IPS-20b (cell line): ENCODE measurements around the gene ERLEC1.

Experiments
- H3K27ac ChIP-seq: one replicate; pipeline ENCODE4 v1.5.1; 2013; ENCODE audit warnings: low read length
- H3K27me3 ChIP-seq: 2 replicates; pipeline ENCODE4 v1.6.1; 2013; ENCODE audit warnings: mild to moderate bottlenecking, low read length, inconsistent platforms; ENCODE audit not compliant: insufficient read depth
- H3K36me3 ChIP-seq: 2 replicates; pipeline ENCODE4 v1.6.1; 2013; ENCODE audit warnings: low read depth, mild to moderate bottlenecking, inconsistent platforms, low read length, moderate library complexity; ENCODE audit not compliant: insufficient read depth
- H3K4me1 ChIP-seq: 2 replicates; pipeline ENCODE4 v1.6.1; 2013; ENCODE audit warnings: mild to moderate bottlenecking, control low read depth, inconsistent platforms, low read length, moderate library complexity; ENCODE audit not compliant: insufficient read depth
- H3K4me3 ChIP-seq: 2 replicates; pipeline ENCODE4 v1.5.1; 2013; ENCODE audit warnings: mild to moderate bottlenecking, low read length, inconsistent platforms
- H3K9ac ChIP-seq: 2 replicates; pipeline ENCODE4 v1.6.1; 2013; ENCODE audit warnings: low read depth, mild to moderate bottlenecking, inconsistent platforms, low read length, moderate library complexity
- H3K9me3 ChIP-seq: 2 replicates; pipeline ENCODE4 v1.6.1; 2013; ENCODE audit warnings: mild to moderate bottlenecking, low read depth, low read length, inconsistent platforms; ENCODE audit not compliant: insufficient read depth

Gene ERLEC1, protein sequence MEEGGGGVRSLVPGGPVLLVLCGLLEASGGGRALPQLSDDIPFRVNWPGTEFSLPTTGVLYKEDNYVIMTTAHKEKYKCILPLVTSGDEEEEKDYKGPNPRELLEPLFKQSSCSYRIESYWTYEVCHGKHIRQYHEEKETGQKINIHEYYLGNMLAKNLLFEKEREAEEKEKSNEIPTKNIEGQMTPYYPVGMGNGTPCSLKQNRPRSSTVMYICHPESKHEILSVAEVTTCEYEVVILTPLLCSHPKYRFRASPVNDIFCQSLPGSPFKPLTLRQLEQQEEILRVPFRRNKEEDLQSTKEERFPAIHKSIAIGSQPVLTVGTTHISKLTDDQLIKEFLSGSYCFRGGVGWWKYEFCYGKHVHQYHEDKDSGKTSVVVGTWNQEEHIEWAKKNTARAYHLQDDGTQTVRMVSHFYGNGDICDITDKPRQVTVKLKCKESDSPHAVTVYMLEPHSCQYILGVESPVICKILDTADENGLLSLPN

DNA sequence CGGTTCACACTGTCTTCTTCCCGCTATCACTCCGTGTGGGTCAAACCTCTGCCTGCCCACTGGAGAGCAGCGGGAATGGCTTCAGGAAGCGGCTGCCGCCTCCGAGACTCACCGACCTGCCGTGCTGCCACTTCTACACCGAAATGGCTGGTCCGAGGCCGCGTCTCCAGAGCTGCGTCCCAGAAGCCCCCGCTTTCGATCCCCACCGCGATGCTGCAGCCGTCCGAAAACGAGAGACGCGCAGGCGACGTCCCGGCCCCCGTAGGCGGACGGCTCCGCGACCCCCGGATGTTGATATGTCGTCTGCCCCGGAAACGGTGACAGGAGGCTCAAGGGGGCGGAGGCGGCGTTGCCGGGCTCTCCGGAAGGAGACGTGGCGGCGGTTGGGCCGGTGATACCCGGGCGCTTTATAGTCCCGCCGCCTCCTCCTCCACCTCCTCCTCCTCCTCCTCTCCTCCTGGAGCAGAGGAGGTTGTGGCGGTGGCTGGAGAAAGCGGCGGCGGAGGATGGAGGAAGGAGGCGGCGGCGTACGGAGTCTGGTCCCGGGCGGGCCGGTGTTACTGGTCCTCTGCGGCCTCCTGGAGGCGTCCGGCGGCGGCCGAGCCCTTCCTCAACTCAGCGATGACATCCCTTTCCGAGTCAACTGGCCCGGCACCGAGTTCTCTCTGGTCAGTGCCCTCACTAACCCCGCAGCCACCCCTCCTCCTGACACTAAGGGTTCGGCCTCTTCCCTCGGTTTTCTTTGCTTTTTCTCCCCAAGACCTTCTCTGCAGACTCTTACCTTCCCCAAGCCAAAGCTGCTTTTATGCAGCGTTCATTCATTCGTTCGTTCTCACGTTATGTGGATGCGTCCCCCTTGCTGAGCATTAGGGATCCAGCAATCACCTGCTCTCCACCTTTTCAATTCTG is at the start of gene ERLEC1, which contains the start of gene ASB3:
Gene ERLEC1, plus strand, starts transcription at position 340 of the 909 bp plus-strand sequence. Its CDS starts 167 bp downstream, at position 507.
Gene ASB3, minus strand, starts transcription at position 249 of the 909 bp plus-strand sequence. CDS start 21,381 bp downstream, outside the sequence.
- peak within 1 kb of the TSS; percentile 96 for H3K9ac ChIP-seq
- H3K27me3 ChIP-seq = no peaks in the 10 kb centered on the region
- peak within 1 kb of the TSS; percentile 76 for H3K27ac ChIP-seq
- H3K4me3 ChIP-seq = peak within 1 kb of the TSS; percentile 95
- H3K9me3 ChIP-seq = no peaks in the 10 kb centered on the region
- H3K36me3 ChIP-seq = peaks cover 4% of the 10 kb centered on the region; the same call in 1 of the 2 replicates
- peaks cover 21% of the 10 kb centered on the region; the same call in 1 of the 2 replicates for H3K4me1 ChIP-seq

DNA sequence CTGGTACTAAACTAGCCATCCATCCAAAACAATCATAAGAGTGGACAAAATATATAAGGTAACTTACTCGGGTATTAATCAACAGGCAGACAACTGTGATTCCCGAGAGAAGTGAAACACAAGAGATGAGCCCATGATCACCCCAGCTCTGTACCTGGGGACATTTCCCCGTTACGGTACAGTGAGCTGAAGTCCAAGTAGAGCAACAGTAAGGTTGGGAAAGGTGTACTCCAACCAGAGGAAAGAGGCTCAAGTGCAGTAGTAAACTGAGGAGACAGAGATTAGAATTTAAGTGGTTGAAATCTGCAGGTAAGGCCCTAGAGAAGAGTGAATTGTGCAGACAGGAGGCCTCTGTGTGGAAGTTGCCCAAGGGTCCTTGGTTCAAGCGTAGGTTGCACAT is 49.8 kb upstream of the ERLEC1 start:
- Histone ChIP-seq H3K27ac (no peak overlapping the region), H3K27me3 (no peaks in the 10 kb centered on the region), H3K36me3 (peaks cover 7% of the 10 kb centered on the region; the same call in 1 of the 2 replicates), H3K9me3 (no peaks in the 10 kb centered on the region), H3K4me3 (no peak overlapping the region), H3K9ac (no peak overlapping the region), H3K4me1 (0 out of 2 replicates have a peak, but pooled peaks cover 2% of the 10 kb centered on the region)

DNA sequence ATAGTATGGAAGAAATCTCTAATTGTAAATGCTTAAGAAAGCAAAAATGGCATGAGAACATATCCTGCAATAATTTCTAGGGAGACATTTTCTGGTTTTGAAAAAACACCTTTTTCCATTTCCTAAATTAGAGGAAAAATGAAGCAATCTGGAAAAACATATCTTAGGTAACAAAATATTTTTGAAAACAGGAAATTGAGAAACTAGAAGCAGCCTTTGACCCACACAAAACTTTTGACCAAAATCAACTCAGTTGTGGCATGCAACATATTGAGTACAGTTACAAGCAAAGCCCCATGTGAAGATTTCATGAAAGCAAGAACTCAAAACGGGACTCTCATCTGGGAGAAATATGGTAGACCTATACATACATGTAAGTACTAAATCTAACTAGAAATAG is 47.8 kb upstream of the ERLEC1 start:
- no peak overlapping the region for H3K27ac ChIP-seq
- H3K27me3 ChIP-seq = no peaks in the 10 kb centered on the region
- H3K4me3 ChIP-seq = no peak overlapping the region
- no peaks in the 10 kb centered on the region for H3K9me3 ChIP-seq
- H3K36me3 ChIP-seq = no peaks in the 10 kb centered on the region; the same call in 1 of the 2 replicates
- H3K9ac ChIP-seq = no peak overlapping the region
- 0 out of 2 replicates have a peak, but pooled peaks cover 2% of the 10 kb centered on the region for H3K4me1 ChIP-seq

DNA sequence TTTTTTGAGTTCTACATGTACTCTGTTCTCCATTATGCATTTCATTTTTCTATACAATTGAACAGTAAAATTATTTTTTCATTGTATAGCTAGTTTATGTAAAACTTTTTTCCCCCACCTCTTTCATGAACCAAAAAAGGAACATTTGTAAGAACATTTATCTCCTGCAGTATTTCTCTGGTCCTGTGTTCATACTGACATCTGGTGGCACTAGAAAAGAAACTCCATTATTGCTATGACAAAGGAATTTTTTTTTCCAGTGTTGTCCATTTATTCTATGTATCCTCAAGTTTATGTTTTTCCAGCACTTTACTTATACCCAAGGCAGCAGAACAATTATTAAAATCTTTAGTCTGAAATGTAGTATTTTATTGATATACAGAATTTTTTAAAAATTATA is 46.7 kb upstream of the ERLEC1 start:
- H3K9ac ChIP-seq = no peak overlapping the region
- 0 out of 2 replicates have a peak, but pooled peaks cover 2% of the 10 kb centered on the region for H3K4me1 ChIP-seq
- no peaks in the 10 kb centered on the region for H3K9me3 ChIP-seq
- no peak overlapping the region for H3K27ac ChIP-seq
- H3K36me3 ChIP-seq = no peaks in the 10 kb centered on the region; the same call in 1 of the 2 replicates
- no peaks in the 10 kb centered on the region for H3K27me3 ChIP-seq
- H3K4me3 ChIP-seq = no peak overlapping the region

DNA sequence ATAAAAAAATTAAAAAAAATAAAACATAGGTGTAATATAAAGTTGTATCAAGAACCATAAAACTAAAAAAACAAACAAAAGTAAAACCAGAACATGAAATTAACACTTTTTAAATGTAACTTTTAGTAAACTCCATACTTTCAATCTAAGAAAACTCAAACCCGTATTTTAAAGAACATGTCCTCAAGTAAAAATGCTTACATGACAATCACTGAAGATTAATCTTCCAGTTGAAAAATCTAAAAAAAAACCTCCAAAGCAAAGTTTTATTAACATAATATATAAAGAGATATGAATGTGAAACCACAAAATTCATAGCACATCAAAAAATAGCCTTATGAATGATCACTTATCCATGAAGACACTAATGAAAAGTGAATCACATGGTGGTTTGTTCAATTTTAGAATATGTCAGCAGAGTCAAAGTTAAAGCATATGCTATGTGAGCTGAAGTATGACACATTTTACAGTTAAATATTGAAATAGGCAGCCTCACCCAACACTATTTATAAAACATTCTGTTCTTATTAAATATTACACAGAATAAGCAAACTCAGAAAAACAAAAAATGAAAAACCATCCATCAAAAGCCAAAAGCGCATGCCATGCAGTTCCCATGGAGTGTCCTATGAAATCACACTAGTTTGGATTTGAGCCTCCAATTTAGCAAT is 42.3 kb upstream of the ERLEC1 start:
- no peak overlapping the region for H3K4me3 ChIP-seq
- peaks cover 19% of the 10 kb centered on the region for H3K36me3 ChIP-seq
- no peak overlapping the region for H3K9ac ChIP-seq
- H3K27ac ChIP-seq = no peak overlapping the region
- 0 out of 2 replicates have a peak, but pooled peaks cover 2% of the 10 kb centered on the region for H3K4me1 ChIP-seq
- H3K9me3 ChIP-seq = no peaks in the 10 kb centered on the region
- H3K27me3 ChIP-seq = no peaks in the 10 kb centered on the region

DNA sequence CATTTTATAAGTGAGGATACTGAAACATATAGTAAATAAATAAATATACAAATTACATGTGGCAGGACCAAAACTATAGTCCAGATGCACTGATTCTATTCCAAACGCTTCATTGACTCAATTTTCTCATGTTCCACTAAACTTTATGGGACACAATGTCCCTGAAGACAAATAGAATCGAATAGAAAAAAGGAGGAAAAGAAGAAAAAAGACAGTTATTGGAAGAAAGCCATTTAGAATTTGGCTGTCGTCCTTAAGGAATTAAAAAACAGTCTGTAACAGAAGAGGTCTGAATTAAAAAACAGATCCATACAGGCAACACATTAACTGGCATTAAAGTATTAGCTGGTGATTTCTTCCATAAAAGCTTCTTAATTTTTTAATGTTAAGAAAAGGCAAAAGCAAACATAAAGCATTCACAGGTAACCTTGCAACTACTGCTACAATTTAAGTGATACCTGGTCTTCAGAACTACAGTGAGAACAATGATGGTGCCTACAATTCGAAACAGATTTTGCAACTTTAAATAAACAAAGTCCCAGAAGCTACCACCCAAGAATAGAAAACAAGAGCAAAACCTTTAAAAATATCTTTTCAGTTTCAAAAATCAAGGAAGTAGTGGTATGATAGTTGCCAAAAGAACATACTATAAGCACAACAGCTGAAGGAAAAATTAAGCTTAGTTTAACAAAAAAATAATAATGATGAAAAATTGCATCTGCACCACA is 36.6 kb upstream of the ERLEC1 start:
- Histone ChIP-seq H3K27ac (no peak overlapping the region), H3K9me3 (no peaks in the 10 kb centered on the region), H3K4me3 (no peak overlapping the region), H3K36me3 (peaks cover 20% of the 10 kb centered on the region), H3K27me3 (no peaks in the 10 kb centered on the region), H3K9ac (no peak overlapping the region), H3K4me1 (no peaks in the 10 kb centered on the region)

DNA sequence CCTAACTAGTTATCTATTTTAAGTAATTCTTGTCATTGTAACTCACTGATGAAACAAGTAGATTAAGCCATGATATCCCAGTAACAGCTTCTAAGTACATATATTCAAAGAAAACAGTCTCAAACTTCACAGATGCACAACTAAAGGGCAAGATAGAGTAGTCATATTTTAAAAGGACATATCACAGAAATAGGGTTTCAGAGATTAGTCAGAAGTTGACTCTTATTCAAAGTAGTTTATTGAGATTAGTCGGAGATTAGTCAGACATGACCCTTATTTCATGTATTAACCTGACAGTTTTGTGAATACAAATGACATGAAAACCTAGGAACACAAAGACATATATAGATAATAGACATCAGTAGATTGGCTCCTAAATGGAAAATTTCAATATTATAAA is 35.1 kb upstream of the ERLEC1 start:
- Histone ChIP-seq H3K4me3 (no peak overlapping the region), H3K36me3 (peaks cover 27% of the 10 kb centered on the region), H3K9ac (no peak overlapping the region), H3K27ac (no peak overlapping the region), H3K9me3 (no peaks in the 10 kb centered on the region), H3K27me3 (no peaks in the 10 kb centered on the region), H3K4me1 (no peaks in the 10 kb centered on the region)

DNA sequence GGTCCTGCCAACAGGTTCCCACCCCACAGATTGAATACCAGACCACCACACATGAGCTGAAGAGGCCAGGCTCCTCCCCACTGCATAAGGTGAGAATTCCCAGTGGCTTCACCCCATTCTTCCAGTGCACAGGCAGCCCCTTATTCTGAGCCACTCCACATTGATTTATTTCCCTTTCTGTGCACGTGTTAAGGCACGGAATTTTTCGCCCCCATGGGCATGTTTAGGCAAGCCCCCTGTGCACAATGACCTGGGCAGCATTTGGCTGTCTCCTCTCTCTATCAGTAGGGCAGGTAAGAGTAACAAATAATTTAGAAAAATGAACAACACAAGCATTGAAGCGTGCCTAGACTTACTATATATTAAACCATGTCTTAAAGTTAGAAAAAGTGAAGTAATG is 34.5 kb upstream of the ERLEC1 start:
- no peaks in the 10 kb centered on the region for H3K27me3 ChIP-seq
- no peaks in the 10 kb centered on the region for H3K4me1 ChIP-seq
- H3K27ac ChIP-seq = no peak overlapping the region

DNA sequence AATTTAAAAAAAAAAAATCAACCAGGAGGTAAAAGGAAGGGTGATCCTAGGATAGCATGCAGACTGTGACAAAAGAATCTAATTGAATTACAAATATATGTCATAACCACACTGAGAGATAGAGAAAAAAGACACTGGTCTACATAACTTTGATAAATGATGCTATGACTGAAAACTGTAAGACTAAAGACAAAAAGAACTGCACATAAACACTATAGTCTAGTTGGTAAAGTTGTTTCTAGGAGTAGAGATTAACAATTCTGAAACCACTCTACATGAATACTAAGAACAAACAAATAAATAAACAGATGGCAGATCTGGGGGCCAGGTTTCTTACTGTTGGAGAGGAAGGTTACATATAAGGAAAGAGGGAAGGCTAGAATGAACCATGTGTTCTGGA is 33.8 kb upstream of the ERLEC1 start:
- Histone ChIP-seq H3K36me3 (peaks cover 20% of the 10 kb centered on the region), H3K27ac (no peak overlapping the region), H3K9ac (no peak overlapping the region), H3K27me3 (no peaks in the 10 kb centered on the region), H3K4me1 (no peaks in the 10 kb centered on the region), H3K9me3 (no peaks in the 10 kb centered on the region), H3K4me3 (no peak overlapping the region)

More for the DNA sequence above, 34.5 kb upstream of the ERLEC1 start:
- H3K9ac ChIP-seq = no peak overlapping the region
- no peak overlapping the region for H3K4me3 ChIP-seq
- peaks cover 27% of the 10 kb centered on the region for H3K36me3 ChIP-seq
- no peaks in the 10 kb centered on the region for H3K9me3 ChIP-seq

DNA sequence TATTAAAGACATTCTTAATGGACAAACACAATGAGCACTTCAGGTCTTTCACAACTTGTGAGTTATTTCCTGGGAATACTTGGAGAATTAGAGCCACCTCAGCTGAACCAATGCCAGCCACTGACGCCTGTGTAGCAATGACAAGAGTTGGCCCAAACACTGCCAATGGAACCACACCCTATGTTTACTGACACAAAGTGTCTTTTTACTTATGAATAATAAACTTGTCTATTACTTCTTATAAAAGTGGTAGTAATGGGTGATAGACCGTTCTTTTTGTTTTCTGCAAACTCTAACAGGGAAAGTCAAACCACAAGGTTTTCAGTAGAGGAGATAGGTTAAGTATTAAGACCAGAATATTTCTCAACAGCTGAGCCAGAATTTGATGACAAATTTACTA is 31.7 kb upstream of the ERLEC1 start:
- no peak overlapping the region for H3K9ac ChIP-seq
- no peak overlapping the region for H3K4me3 ChIP-seq
- H3K4me1 ChIP-seq = no peaks in the 10 kb centered on the region
- H3K9me3 ChIP-seq = no peaks in the 10 kb centered on the region
- no peak overlapping the region for H3K27ac ChIP-seq
- H3K36me3 ChIP-seq = peaks cover 7% of the 10 kb centered on the region; the same call in 1 of the 2 replicates
- H3K27me3 ChIP-seq = no peaks in the 10 kb centered on the region
